IPS-18a (cell line): ENCODE results near the gene CTR9.

ENCODE experiments used
- H3K27ac ChIP-seq: one replicate; pipeline ENCODE4 v1.5.1; 2013; ENCODE audit warnings: low read length
- H3K27me3 ChIP-seq: one replicate; pipeline ENCODE4 v1.6.1; 2013; ENCODE audit warnings: mild to moderate bottlenecking, low read length; ENCODE audit not compliant: control insufficient read depth, insufficient read depth
- H3K36me3 ChIP-seq: one replicate; pipeline ENCODE4 v1.6.1; 2013; ENCODE audit warnings: low read depth, low read length; ENCODE audit not compliant: control insufficient read depth
- H3K4me1 ChIP-seq: one replicate; pipeline ENCODE4 v1.6.1; 2013; ENCODE audit warnings: low read depth, low read length; ENCODE audit not compliant: control insufficient read depth
- H3K4me3 ChIP-seq: one replicate; pipeline ENCODE4 v1.5.1; 2013; ENCODE audit warnings: low read length
- H3K9ac ChIP-seq: one replicate; pipeline ENCODE4 v1.6.1; 2013; ENCODE audit warnings: mild to moderate bottlenecking, low read length, moderate library complexity
- H3K9me3 ChIP-seq: one replicate; pipeline ENCODE4 v1.6.1; 2013; ENCODE audit warnings: low read depth, low read length; ENCODE audit not compliant: control insufficient read depth

Gene CTR9

DNA sequence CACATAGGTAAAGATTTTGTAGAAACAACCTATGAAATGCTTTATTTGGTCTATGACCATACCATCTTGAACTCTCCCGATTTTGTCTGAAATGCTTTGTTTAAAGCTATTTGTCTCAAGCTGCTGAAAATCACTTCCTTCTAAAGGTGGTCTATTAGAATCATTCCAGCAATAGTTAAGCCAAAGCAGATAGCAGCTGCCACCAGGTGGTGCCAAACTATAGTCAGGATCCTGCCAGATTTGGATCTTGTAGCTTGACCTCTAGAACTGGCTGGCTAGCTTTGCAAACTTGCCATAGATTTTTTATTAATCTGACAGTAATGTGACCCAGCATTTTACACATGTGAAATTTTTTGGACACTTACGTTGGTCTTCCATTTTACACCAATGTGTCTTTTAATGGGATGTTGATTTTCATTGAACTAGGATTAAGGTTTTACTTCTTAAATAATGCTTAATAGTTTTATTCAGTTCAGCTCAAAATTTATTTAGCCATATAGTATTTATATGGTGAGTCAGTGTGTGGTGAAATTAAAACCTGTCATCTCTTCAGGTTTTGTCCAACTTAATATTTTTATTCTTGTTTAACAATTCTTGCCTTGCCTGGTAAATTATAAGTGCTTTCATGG is 19.7 kb downstream of the CTR9 start:
- Histone ChIP-seq H3K36me3 (peaks cover 53% of the 10 kb centered on the region), H3K27ac (no peak overlapping the region), H3K9me3 (no peaks in the 10 kb centered on the region), H3K27me3 (no peaks in the 10 kb centered on the region), H3K4me1 (peaks cover 11% of the 10 kb centered on the region), H3K9ac (no peak overlapping the region), H3K4me3 (no peak overlapping the region)

- H3K36me3 ChIP-seq: peaks cover 58% of the 10 kb centered on the region
- no peak overlapping the region for H3K27ac ChIP-seq
- no peaks in the 10 kb centered on the region for H3K27me3 ChIP-seq
- H3K9me3 ChIP-seq: no peaks in the 10 kb centered on the region
- H3K4me1 ChIP-seq: peaks cover 5% of the 10 kb centered on the region
- H3K4me3 ChIP-seq: no peak overlapping the region
- no peak overlapping the region for H3K9ac ChIP-seq
These were observed 20.4 kb downstream of the CTR9 start for GRCh38 chr11:10771457-10771856.

DNA sequence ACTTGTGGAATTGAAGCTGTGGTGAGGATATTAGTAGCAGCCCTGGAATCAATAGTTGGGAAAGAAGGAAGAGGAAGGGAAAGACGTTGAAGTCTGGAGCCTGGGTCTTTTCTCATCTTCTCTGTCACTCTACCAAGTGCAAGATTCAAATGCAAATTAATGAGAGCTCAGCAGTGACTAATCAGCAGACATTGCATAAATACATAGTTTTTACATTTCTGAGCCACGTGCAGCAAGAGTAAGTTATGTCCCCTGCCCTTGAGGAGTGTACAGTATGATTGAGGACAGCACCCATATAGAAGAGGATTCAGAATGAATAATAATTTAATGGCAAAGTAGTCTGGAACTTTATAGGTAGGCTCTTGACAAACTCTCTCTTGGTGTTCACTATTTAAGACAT is 23.8 kb downstream of the CTR9 start:
- H3K27me3 ChIP-seq: no peaks in the 10 kb centered on the region
- no peaks in the 10 kb centered on the region for H3K9me3 ChIP-seq
- peaks cover 78% of the 10 kb centered on the region for H3K36me3 ChIP-seq
- no peaks in the 10 kb centered on the region for H3K4me1 ChIP-seq
- no peak overlapping the region for H3K4me3 ChIP-seq
- no peak overlapping the region for H3K27ac ChIP-seq
- no peak overlapping the region for H3K9ac ChIP-seq

GRCh38 chr11:10777393-10777793 is 26.3 kb downstream of the CTR9 start:
- no peak overlapping the region for H3K9ac ChIP-seq
- H3K4me1 ChIP-seq: no peaks in the 10 kb centered on the region
- H3K36me3 ChIP-seq: peaks cover 56% of the 10 kb centered on the region
- H3K4me3 ChIP-seq: no peak overlapping the region
- no peaks in the 10 kb centered on the region for H3K27me3 ChIP-seq
- H3K9me3 ChIP-seq: no peaks in the 10 kb centered on the region
- H3K27ac ChIP-seq: no peak overlapping the region

GRCh38 chr11:10777806-10778205 is 26.8 kb downstream of the CTR9 start:
- no peaks in the 10 kb centered on the region for H3K4me1 ChIP-seq
- H3K27me3 ChIP-seq: no peaks in the 10 kb centered on the region
- H3K4me3 ChIP-seq: no peak overlapping the region
- H3K9me3 ChIP-seq: no peaks in the 10 kb centered on the region
- H3K27ac ChIP-seq: no peak overlapping the region
- no peak overlapping the region for H3K9ac ChIP-seq
- peaks cover 51% of the 10 kb centered on the region for H3K36me3 ChIP-seq

GRCh38 chr11:10778217-10778970 is 27.3 kb downstream of the CTR9 start:
- no peaks in the 10 kb centered on the region for H3K27me3 ChIP-seq
- H3K27ac ChIP-seq: no peak overlapping the region
- H3K4me1 ChIP-seq: no peaks in the 10 kb centered on the region
- no peak overlapping the region for H3K9ac ChIP-seq
- H3K36me3 ChIP-seq: peaks cover 46% of the 10 kb centered on the region
- no peaks in the 10 kb centered on the region for H3K9me3 ChIP-seq
- H3K4me3 ChIP-seq: no peak overlapping the region

DNA sequence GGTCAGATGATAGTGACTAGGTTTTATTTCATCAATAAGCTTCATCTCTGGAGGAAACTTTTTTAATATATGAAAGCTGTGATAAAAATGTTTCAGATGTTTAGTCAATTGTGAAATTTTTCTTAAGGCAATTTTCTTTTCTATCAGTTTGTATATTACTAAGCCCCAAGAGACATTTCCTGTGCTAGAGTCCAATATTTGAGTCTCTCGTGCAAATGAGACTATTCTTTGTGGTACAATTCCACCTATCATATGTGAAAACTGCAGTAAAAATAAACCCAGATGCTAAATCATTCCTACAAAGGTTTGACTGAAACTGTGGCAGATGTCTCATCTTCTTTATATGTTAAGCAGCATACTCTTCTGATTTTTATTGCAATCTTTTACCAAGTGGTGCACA is 28.0 kb downstream of the CTR9 start:
- H3K9me3 ChIP-seq: no peaks in the 10 kb centered on the region
- H3K27me3 ChIP-seq: no peaks in the 10 kb centered on the region
- no peaks in the 10 kb centered on the region for H3K4me1 ChIP-seq
- peaks cover 42% of the 10 kb centered on the region for H3K36me3 ChIP-seq
- no peak overlapping the region for H3K9ac ChIP-seq
- H3K27ac ChIP-seq: no peak overlapping the region
- H3K4me3 ChIP-seq: no peak overlapping the region

DNA sequence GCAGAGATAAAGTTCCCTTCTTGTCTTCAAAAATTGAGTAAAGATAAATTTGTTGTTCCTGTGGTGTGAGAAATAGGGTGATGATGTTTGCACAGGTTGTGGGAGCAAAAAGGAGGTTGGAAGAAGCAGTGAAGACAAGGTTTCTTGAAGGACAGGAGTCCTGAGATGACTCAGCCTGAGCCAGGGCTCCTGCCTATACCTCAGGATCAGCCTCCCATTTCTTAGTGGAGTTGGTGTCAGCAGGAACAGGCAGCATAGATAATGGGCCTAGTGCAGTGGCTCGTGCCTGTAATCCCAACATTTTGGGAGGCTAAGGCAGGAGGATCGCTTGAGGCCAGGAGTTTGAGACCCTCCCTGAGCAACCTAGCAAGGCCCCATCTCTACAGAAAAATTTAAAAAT is 29.0 kb downstream of the CTR9 start:
- Histone ChIP-seq H3K27me3 (no peaks in the 10 kb centered on the region), H3K9me3 (no peaks in the 10 kb centered on the region), H3K4me3 (no peak overlapping the region), H3K9ac (no peak overlapping the region), H3K4me1 (no peaks in the 10 kb centered on the region), H3K36me3 (peaks cover 34% of the 10 kb centered on the region), H3K27ac (no peak overlapping the region)

DNA sequence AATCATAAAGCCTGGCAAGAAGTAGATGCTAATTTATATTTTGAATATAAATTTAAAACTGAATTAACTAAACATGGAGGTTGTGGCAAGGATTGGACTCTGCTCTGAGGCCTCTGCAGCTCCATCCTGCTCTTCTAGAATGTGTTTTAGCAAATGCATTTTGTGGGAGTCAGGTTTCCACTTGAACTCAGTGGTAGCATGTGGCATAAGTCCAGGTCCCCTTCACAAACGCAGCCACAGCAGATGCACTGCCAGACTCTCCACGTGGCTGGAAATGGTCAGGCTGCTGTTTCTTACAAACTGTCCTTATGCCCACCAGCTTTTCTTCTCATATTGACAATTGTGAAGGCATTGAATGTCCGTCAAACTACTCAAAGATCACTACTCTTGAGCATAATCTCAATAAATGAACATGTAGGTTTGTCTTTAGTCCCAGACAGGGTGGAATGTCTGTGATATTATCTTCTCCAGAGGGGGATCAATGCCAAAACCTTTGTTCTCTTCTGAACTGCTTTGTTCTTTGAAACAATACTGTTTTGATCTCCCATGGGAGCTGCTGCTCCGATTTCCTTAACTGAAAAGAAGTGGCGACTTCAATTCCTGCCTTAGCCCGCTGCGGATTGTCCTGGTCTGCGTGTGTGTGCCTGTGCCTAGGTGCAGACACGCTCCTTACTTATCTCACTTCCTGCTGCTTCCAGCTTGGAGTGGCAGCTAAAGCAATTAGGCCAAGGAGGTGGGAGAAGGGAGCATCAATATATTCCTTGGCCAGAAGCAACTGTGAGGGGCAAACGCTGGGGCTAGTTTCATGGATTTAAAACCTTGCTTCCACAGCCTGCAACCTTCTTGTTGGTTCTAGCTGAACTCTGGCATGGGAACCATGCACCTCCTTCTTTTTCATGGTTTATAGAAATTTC is 33.4 kb downstream of the CTR9 start:
- no peak overlapping the region for H3K4me3 ChIP-seq
- no peaks in the 10 kb centered on the region for H3K36me3 ChIP-seq
- no peaks in the 10 kb centered on the region for H3K27me3 ChIP-seq
- H3K27ac ChIP-seq: no peak overlapping the region
- H3K4me1 ChIP-seq: no peaks in the 10 kb centered on the region
- H3K9me3 ChIP-seq: no peaks in the 10 kb centered on the region
- no peak overlapping the region for H3K9ac ChIP-seq

DNA sequence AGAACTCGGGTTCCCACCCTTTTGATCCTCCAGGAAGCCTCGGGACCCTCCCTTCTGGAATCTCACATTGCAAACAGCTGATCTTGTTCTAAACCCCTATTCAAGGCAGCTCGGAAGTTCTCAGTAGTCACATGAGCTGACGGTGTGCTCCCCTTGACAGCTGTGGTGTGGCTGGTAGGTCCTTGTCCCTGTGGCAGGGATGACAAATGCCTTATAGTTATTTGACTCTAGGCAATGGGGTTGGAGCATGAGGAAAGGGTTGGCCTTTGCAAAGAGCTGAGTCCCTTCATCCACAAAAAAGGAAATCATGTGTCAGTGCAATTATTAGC is 34.1 kb downstream of the CTR9 start:
- H3K9me3 ChIP-seq: no peaks in the 10 kb centered on the region
- H3K4me1 ChIP-seq: no peaks in the 10 kb centered on the region
- no peaks in the 10 kb centered on the region for H3K36me3 ChIP-seq
- H3K4me3 ChIP-seq: no peak overlapping the region
- no peaks in the 10 kb centered on the region for H3K27me3 ChIP-seq
- no peak overlapping the region for H3K27ac ChIP-seq
- H3K9ac ChIP-seq: no peak overlapping the region

DNA sequence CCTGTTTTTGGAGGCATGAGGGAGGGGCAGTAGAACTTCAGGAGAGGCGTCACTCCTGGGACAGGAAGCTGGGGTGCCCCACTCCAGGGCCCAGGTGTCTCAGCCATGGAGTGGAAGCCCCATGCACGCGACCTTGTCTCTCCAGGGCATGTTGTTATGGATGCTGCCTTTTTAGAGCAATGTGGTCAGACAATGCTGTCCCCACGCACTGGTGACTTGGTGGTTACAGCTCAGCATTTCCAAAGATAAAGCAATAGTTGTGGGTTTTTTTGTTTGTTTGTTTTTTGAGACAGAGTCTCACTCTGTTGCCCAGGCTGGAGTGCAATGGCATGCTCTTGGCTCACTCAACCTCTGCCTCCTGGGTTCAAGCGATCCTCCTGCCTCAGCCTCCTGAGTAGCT is 35.4 kb downstream of the CTR9 start:
- Histone ChIP-seq H3K4me1 (no peaks in the 10 kb centered on the region), H3K27ac (no peak overlapping the region), H3K9me3 (no peaks in the 10 kb centered on the region), H3K27me3 (no peaks in the 10 kb centered on the region), H3K9ac (no peak overlapping the region), H3K4me3 (no peak overlapping the region), H3K36me3 (no peaks in the 10 kb centered on the region)
